B cell (primary cell): Measurements from ENCODE around the gene CDC42SE2. TPM values are rescaled to one million over a fixed set of nuclear protein-coding genes. Genes with fewer than 3 reads are reported as not detected.

ENCODE experiments used
- ATAC-seq: fragments of 200-7000 bp; cut with Tn5 transposase; one replicate; pipeline ENCODE4 v1.10.0; 2021; ENCODE audit warnings: low read depth, mild to moderate bottlenecking, moderate number of reproducible peaks, moderate library complexity
- CTCF ChIA-PET: fragments of 350-600 bp; sonication (Branson Sonifier 250); formaldehyde crosslinking; loops from one replicate; lab custom pipeline; 2021; ENCODE audit warnings: antibody characterized with exemption, inconsistent platforms; lab: Charles Lee
- POLR2A ChIA-PET: fragments of 350-600 bp; sonication (Branson Sonifier 250); formaldehyde crosslinking; loops from one replicate; lab custom pipeline; 2021; ENCODE audit warnings: antibody characterized with exemption; lab: Charles Lee
- DNase-seq: peaks from one replicate; pipeline ENCODE4 v3.0.0; 2013
- H2AFZ ChIP-seq: 2 replicates; pipeline ENCODE4 v1.6.1; 2012; ENCODE audit warnings: mild to moderate bottlenecking, low read depth, low read length; ENCODE audit not compliant: insufficient read depth, poor library complexity, severe bottlenecking
- H3K27ac ChIP-seq, 2 donors: 1 replicate in 1 of 2; 2 replicates in 1 of 2; pipeline ENCODE4 v1.5.1; 2012 to 2013; ENCODE audit warnings: low read length in 2 of 2, mild to moderate bottlenecking in 2 of 2, moderate library complexity in 1 of 2
- H3K27me3 ChIP-seq, 4 experiments: fragments of 200-600 bp in 1 of 4; sonication (generic) in 1 of 4; replicated peaks in 1 of 4; 1 replicate in 2 of 4; 2 replicates in 2 of 4; pipeline versions ENCODE4 v1.6.1 to v1.7.0; 2013 to 2016; ENCODE audit warnings: low read length in 3 of 4, mild to moderate bottlenecking in 2 of 4, mixed read lengths in 1 of 4, moderate library complexity in 1 of 4; ENCODE audit not compliant: insufficient read depth in 4 of 4, control insufficient read depth in 3 of 4; ENCODE audit errors: control extremely low read depth in 1 of 4
- H3K36me3 ChIP-seq, 2 experiments: replicated peaks in 1 of 2; 1 replicate in 1 of 2; 2 replicates in 1 of 2; pipeline versions ENCODE4 v1.6.1 to v1.7.1; 2013; ENCODE audit warnings: low read length in 1 of 2; ENCODE audit not compliant: insufficient read depth in 2 of 2, control insufficient read depth in 1 of 2; ENCODE audit errors: control extremely low read depth in 1 of 2, extremely low read depth in 1 of 2
- H3K4me1 ChIP-seq, 2 donors: fragments of 200-600 bp in 1 of 2; sonication (generic) in 1 of 2; 1 replicate in 1 of 2; 2 replicates in 1 of 2; pipeline versions ENCODE4 v1.5.1 to v1.6.1; 2013 to 2017; ENCODE audit warnings: low read length in 2 of 2; ENCODE audit not compliant: control insufficient read depth in 2 of 2, insufficient read depth in 2 of 2
- H3K4me2 ChIP-seq: replicated peaks from 2 replicates; pipeline ENCODE3; 2012; ENCODE audit warnings: mild to moderate bottlenecking, low read depth, low read length; ENCODE audit not compliant: poor library complexity, severe bottlenecking
- H3K4me3 ChIP-seq, 5 experiments: fragments of 200-600 bp in 1 of 5; sonication (generic) in 1 of 5; 1 replicate in 3 of 5; 2 replicates in 2 of 5; pipeline versions ENCODE4 v1.5.1 to v1.7.0; 2011 to 2016; ENCODE audit warnings: low read length in 4 of 5, mild to moderate bottlenecking in 4 of 5, low read depth in 2 of 5, control low read depth in 1 of 5, moderate library complexity in 1 of 5; ENCODE audit not compliant: insufficient read depth in 1 of 5; ENCODE audit errors: control extremely low read depth in 1 of 5, extremely low read depth in 1 of 5
- H3K79me2 ChIP-seq: fragments of 200-600 bp; sonication (generic); one replicate; pipeline ENCODE4 v1.6.0; 2016; ENCODE audit warnings: low read length; ENCODE audit not compliant: control insufficient read depth, insufficient read depth
- H3K9ac ChIP-seq: fragments of 200-600 bp; sonication (generic); 2 replicates; pipeline ENCODE4 v1.6.1; 2017; ENCODE audit warnings: mild to moderate bottlenecking, low read length, moderate library complexity
- H3K9me3 ChIP-seq, 3 donors: one replicate each; pipeline versions ENCODE4 v1.6.1 to v1.7.1; 2013; ENCODE audit warnings: low read length in 2 of 3; ENCODE audit not compliant: control insufficient read depth in 2 of 3, insufficient read depth in 1 of 3; ENCODE audit errors: control extremely low read depth in 1 of 3
- H4K20me1 ChIP-seq: 2 replicates; pipeline ENCODE4 v1.6.0; 2012; ENCODE audit warnings: mild to moderate bottlenecking, low read length; ENCODE audit not compliant: insufficient read depth, control insufficient read depth, poor library complexity, severe bottlenecking
- H3K27ac Mint-ChIP-seq: one replicate; pipeline ENCODE4 v1.8.0; 2021; ENCODE audit warnings: mixed read lengths
- H3K27me3 Mint-ChIP-seq: one replicate; pipeline ENCODE4 v1.8.0; 2021; ENCODE audit warnings: mixed read lengths
- H3K4me1 Mint-ChIP-seq: one replicate; pipeline ENCODE4 v1.8.0; 2021; ENCODE audit warnings: mixed read lengths
- H3K4me3 Mint-ChIP-seq: one replicate; pipeline ENCODE4 v1.8.0; 2021; ENCODE audit warnings: mixed read lengths
- H3K9me3 Mint-ChIP-seq: one replicate; pipeline ENCODE4 v1.8.0; 2022; ENCODE audit warnings: mixed read lengths; ENCODE audit not compliant: insufficient read depth
- CTCF ChIP-seq: fragments of 200-600 bp; IDR thresholded peaks from one replicate; pipeline ENCODE4 v1.8.0; 2022; ENCODE audit warnings: antibody characterized with exemption, mild to moderate bottlenecking
- EZH2 ChIP-seq: IDR thresholded peaks from 2 replicates; pipeline ENCODE4 v1.6.1; 2012; ENCODE audit warnings: borderline replicate concordance, low read depth, mild to moderate bottlenecking, moderate library complexity, low read length; ENCODE audit not compliant: insufficient read depth, poor library complexity, severe bottlenecking
- intact Hi-C: fragments of 100-400 bp; cut with micrococcal nuclease; formaldehyde crosslinking; loops from one replicate; pipeline ENCODE4 v1.10.0; 2022
- polyA plus RNA-seq: library from polyadenylated mRNA; depleted of rRNA; stranded (reverse); fragments of >200 nt; gene quantifications from 2 replicates; pipeline ENCODE4 v1.2.3, GENCODE V29; 2012
- total RNA-seq, 2 donors: library from RNA; stranded (reverse); fragments of 120-200 nt in 1 of 2; gene quantifications; 1 replicate in 1 of 2; 2 replicates in 1 of 2; pipeline versions ENCODE4 v1.2.3 to v1.2.4, GENCODE V29; 2013 to 2022

The CDC42SE2 gene
- total and polyA plus RNA-seq, 2 donors (not counting 1 experiment from before 2014, with no cell fraction given) = 42.5 to 161 TPM

DNA sequence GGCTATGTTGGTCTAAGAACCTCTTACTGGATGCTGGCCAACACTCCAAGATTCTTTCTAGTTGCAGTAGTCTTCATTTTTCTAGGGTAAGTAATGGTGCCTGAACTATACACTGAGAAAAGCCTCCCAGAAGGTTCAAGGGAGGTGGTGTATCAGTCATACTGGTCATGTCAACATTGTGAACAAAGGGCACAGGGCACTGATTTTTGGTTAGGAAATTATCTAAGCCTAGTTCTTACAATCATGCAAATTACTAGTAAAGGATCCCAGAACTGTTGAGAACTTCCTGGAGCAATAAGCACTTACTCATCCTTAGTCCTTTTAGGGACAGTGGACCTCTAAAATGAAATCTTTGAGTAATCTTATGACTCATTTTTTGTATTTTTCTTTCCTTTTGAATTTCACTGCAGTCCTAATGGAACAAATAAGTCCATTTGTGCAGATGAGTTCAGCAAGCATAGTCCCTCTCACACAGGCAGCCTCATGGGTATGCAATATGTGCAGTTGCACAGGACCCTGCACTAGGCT, 21.1 kb upstream of the CDC42SE2 start:
- Histone ChIP-seq H3K36me3 (peaks cover 9 to 13% of the 10 kb centered on the region in 2 experiments), H3K4me3 (no peak overlapping the region), H3K79me2 (peaks cover 65% of the 10 kb centered on the region), H3K9me3 (peaks cover 0 to 13% (median 2%) of the 10 kb centered on the region in 3 donors), H3K27ac (no peak overlapping the region), H4K20me1 (peaks cover under 1% of the 10 kb centered on the region), H2AFZ (no peak overlapping the region), H3K4me2 (no peak overlapping the region), H3K27me3 (no peaks in the 10 kb centered on the region), H3K9ac (no peak overlapping the region), H3K4me1 (no peaks in the 10 kb centered on the region)
- H3K27ac Mint-ChIP-seq = no peak overlapping the region
- H3K9me3 Mint-ChIP-seq = no peaks in the 10 kb centered on the region
- TF ChIP-seq EZH2 (no peak), CTCF (no peak)
- peaks cover 7% of the 10 kb centered on the region for H3K4me1 Mint-ChIP-seq
- ChIA-PET POLR2A (no interaction called here), CTCF (no interaction called here)
- ATAC-seq (no peak), DNase-seq (no peak)
- H3K4me3 Mint-ChIP-seq = no peak overlapping the region
- intact Hi-C loops = no loop called here
- no peaks in the 10 kb centered on the region for H3K27me3 Mint-ChIP-seq

DNA sequence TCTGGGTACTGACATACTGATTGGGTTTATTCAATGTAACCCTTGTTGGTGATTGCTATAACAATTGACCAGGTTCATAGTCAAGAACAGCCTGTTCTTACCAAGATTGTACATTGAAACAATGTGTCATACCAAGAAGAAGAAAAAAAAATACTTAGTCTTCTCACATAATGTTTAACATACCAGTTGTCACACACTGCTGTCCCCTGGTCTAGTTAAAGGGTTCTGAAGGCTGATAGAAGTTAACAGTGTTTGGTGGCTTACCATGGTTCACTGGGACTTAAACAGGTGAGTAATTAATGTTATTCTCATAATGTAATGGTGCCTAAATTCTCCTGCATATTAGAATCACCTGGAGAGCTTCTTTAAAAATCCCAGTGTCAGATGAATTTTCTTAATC, 18.5 kb upstream of the CDC42SE2 start:
- peaks cover 65% of the 10 kb centered on the region for H3K79me2 ChIP-seq
- H3K4me1 Mint-ChIP-seq = peaks cover 21% of the 10 kb centered on the region
- no peaks in the 10 kb centered on the region for H3K27me3 ChIP-seq
- no peak for TF ChIP-seq EZH2
- TF ChIP-seq CTCF = no peak
- ATAC-seq = no peak
- H4K20me1 ChIP-seq = no peaks in the 10 kb centered on the region
- H3K9ac ChIP-seq = no peak overlapping the region
- peaks cover 0 to 13% (median 2%) of the 10 kb centered on the region in 3 donors for H3K9me3 ChIP-seq
- intact Hi-C loops = no loop called here
- H3K4me2 ChIP-seq = no peak overlapping the region
- H3K4me3 Mint-ChIP-seq = no peak overlapping the region
- H2AFZ ChIP-seq = no peak overlapping the region
- no peak overlapping the region for H3K4me3 ChIP-seq
- DNase-seq = no peak
- H3K27ac ChIP-seq = peak overlapping the region in 1 of 2 donors; percentile 57
- CTCF ChIA-PET = interaction anchor here (1.0 kb wide), 1 partner anchor 174 kb away, joined by 3 read pairs; no protein-coding TSS in a partner anchor
- peaks cover 1 to 13% of the 10 kb centered on the region in 2 donors for H3K4me1 ChIP-seq
- H3K9me3 Mint-ChIP-seq = no peaks in the 10 kb centered on the region
- H3K27ac Mint-ChIP-seq = no peak overlapping the region
- peaks cover 9 to 13% of the 10 kb centered on the region in 2 experiments for H3K36me3 ChIP-seq
- no peaks in the 10 kb centered on the region for H3K27me3 Mint-ChIP-seq
- POLR2A ChIA-PET = no interaction called here
